Fibroblast of skin of right quadriceps (primary cell): ENCODE results near the gene TMEM225B.
"Not testable (repeated sequence)": the region's sequence is repeated elsewhere in the genome, so short reads cannot be mapped to it uniquely, and the experiment has no call there.

ENCODE experiments used
- DNase-seq: peaks from one replicate; pipeline ENCODE4 v3.0.0-alpha.2; 2013

The TMEM225B gene

DNA sequence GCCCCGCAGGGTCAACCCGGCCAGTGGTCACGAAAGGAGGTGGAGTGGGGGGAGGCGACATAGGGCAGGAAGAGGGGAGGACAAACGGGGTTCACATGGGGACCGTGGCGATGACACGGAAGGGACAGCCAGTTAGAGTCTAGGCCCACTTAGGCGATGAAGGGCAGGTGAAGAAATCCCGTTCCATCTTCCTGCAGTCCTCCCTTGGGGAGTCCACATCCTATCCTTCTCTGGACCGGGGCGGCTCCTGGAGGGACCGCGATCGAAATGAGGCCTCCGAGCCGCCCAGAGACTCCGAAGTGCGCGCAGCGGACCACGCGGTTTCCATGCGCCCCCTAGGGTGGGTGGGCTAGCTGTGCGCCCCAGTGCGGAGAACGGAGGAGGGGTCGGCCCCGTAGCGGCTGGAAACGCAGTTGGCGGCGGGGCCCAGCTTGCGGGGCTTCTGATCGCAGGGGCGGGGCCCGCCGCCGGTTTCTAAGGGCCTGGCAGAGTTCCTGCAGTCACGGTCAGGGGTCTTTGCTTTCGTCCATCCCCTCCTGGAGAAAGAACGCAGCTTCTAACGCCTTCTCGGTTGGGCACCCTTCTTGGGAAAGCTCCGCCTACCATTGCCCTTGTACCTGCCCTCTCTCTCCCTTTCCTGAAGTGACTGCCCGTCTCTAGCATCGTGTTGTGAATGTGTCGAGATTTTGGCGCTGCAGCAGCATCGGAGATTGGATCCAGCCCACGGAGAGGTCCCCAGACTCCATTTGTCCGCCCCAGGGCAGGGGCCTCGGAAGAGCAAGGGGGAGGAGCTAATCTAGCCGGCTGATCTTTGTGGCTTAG lies 17.9 kb upstream of the TMEM225B start:
- DNase-seq: peak; percentile 49

DNA sequence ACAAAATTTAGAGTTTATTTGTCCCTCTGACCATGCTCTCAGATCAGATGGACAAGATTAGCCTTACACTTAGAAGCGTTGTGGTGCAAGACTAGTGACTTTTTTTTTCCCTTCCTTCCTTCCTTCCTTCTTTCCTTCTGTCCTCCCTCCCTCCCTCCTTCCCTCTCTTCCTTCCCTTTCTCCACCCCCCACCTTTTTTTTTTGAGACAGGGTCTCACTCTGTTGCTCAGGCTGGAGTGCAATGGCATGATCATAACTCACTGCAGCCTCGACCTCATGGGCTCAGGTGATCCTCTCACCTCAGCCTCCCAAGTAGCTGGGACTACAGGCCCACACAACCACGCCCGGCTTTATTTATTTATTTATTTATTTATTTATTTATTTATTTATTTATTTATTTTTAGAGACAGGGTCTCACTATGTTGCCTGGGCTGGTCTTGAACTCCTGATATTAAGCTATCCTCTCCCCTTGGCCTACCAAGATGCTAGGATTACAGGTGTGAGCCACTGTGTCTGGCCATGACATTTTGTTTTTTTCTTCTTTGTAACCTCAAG lies 17.2 kb upstream of the TMEM225B start:
- DNase-seq: not testable (repeated sequence)

DNA sequence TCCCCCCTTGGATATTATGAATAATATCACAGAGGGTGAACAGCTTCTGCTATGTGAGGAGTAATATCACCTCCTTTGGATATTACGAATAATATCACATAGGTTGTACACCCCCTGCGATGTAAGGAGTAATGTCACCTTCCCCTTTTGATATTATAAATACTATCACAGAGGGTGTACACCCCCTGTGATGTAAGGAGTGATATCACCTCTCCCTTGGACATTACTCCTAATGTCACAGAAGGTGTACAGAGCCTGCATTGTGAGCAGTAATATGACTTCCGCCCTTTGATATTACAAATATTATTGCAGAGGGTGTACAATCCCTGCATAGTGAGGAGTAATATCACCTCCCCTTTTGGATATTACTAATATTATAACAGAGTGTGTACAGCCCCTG lies 9.2 kb upstream of the TMEM225B start:
- no peak for DNase-seq

DNA sequence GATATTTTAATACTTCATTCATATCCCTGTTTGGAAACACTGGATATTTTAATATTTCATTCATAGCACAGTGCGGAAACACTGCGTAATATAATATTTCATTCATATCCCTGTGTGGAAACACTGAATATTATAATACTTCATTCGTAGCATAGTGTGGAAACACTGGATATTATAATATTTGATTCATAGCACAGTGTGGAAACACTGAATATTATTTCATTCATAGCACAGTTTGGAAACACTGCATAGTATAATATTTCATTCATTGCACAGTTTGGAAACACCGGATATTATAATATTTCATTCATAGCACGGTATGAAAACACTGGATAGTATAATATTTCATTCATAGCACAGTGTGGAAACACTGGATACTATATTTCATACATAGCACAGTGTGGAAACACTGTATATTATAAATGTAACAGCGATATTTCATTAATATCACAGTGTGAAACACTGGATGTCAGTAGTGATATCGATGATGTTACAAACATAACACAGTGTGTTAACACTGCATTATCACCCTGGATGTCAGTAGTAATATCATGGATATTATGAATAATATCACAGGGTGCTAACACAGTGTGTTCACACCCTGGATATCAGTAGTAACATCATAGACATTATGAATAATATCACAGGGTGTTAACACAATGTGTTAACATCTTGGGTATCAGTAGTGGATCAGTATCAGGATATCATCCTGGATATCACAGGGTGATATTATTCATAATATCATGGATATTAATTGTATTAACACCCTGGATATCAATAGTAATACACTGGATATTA lies 2.9 kb upstream of the TMEM225B start:
- DNase-seq: no peak

DNA sequence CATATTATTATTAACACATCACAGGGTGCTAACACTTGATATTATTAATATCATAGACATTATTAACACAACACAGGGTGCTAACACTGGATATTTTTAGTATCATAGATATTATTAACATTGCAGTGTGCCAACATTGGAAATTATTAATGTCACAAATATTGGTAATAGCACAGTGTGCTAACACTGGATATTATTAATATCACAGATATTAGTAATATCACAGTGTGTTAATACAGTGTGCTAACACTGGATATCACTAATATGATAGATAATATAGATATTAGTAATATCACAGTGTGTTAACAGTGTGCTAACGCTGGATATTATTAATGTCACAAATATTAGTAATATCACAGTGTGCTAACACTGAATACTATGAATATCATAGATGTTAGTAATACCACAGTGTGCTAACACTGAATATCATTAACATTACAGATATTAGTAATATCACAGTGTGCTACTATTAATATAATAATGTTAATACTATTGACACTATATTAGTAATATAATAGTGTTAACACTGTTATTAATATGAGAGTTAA lies 1.6 kb upstream of the TMEM225B start:
- DNase-seq: no peak

DNA sequence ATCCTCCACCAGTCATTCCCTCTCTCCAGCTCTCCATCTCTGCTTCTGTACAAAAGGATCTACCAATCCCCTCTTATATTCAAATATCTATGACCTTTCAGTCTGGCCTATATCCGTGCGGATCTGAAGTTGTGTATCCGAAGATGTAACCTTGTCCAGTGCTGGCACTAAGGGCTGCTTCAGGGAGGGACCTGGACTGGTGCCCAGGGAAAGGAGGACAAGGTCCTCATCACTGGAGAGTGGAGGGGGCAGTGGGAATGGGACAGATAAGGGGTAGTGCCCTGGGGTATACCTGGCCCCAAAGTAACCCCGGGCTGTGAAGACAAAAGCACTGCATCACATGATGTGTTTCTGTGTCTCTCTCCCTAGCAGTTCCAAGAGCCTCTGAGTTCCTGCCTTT lies 1.8 kb downstream of the TMEM225B start:
- DNase-seq: no peak

DNA sequence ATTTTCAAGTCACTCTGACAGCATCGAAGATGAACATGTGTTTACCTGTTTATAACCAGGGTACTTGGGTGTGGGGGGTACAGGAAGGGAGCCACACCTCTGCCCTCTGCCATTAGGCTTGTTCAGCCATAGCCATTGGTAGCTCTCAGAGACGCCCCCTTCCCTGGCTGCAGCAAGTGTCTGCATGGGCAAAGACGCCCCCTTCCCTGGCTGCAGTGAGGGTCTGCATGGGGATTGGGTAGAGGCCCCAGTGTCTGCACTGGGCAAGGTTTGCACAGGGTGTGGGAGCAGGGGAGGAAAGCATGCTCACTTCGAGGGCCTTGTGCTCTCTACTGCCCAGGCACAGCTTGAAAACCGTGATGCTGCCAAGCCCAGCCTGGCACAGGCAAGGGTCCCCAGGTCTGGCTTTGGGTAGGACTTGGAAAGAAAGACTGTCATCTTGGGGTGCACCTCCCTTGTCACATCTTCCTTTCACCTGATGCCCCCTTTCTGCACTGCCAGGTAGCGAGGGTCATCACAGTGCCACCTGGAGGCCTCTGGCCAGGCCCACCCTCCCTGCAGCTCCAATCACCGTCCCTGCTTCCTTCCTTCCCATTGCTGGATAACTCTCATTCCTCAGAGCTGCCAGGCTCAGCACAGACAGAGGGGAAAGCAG lies 3.7 kb downstream of the TMEM225B start:
- no peak for DNase-seq

DNA sequence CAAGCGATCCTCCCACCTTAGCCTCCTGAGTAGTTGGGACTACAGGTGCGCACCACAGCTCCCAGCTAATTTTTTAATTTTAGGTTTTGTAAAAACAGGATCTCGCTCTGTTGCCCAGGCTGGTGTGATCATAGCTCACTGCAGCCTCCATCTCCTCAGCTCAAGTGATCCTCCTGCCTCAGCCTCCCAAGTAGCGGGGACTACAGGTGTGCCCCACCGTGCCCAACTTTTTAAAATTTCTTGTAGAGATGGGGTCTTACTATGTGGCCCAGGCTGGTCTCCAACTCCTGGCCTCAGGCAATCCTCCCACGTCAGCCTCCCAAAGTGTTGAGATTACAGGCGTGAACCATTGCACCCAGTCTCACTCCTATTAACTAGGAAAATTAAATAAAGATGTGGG lies 7.5 kb downstream of the TMEM225B start:
- no peak for DNase-seq

DNA sequence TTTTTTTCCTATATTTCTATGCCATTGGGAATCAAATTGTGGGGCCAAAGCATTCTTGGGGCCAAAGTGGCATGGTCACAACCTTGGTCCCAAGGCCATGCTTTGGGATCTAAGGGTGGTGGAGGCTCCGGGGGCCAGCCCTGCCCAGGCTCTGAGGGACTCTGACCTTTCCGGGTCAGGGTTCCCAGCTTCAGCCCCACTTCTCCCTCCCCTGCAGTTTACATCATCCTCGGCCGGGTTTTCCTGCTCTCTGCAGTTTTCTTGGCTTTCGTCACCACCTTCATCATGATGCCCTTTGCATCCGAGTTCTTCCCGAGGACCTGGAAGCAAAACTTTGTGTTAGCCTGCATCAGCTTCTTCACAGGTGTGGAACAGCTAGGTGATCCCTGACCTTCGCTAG lies 8.5 kb downstream of the TMEM225B start:
- no peak for DNase-seq

DNA sequence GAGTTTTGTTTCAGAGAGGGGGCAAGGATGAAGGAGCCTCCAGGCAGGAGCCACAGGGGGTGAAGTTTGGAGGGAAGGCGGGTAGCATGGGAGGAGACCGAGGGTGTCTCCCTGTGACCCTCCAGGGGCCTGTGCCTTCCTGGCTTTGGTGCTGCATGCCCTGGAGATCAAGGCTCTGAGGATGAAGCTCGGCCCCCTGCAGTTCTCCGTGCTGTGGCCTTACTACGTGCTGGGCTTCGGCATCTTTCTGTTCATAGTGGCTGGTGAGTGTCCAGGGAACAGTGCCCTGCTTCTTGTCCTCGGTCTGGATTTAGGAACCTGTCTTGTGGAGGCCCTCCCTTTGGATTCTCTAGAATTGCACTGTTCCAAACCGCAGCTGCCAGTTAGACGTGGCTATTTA lies 9.5 kb downstream of the TMEM225B start:
- no peak for DNase-seq

DNA sequence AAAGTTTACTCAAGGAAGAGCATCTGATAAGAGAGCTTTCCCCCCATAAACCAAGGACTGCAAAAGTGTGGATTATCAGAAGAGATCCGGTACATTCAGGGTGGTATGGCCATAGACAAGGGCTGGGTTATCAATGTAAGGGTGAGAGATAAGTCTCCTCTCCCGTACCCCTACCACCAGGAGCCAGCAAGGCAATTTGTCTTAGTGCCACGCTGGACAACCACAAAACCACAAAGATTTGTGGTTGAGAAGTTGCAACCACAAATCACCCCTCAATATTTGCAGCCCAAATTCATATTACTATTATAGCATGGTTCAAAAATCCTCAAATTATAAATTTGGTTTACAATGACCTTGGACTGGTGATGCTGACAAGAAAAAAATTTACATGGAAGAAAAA lies 16.4 kb downstream of the TMEM225B start:
- no peak for DNase-seq

DNA sequence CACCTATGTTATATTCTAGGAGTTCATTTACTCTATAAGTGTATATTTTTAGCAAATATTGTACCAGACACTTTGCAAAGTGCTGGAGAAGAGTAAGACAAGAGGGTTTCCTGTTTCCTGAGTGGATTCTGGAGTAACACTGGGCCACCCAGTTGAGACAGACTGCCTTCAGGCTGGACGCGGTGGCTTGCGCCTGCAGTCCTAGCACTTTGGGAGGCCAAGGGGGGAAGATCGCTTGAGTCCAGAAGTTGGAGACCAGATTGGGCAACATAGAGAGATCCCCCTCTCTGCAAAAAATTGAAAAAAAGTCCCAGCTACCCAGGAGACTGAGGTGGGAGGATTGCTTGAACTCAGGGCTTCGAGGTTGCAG lies 17.9 kb downstream of the TMEM225B start:
- no peak for DNase-seq

DNA sequence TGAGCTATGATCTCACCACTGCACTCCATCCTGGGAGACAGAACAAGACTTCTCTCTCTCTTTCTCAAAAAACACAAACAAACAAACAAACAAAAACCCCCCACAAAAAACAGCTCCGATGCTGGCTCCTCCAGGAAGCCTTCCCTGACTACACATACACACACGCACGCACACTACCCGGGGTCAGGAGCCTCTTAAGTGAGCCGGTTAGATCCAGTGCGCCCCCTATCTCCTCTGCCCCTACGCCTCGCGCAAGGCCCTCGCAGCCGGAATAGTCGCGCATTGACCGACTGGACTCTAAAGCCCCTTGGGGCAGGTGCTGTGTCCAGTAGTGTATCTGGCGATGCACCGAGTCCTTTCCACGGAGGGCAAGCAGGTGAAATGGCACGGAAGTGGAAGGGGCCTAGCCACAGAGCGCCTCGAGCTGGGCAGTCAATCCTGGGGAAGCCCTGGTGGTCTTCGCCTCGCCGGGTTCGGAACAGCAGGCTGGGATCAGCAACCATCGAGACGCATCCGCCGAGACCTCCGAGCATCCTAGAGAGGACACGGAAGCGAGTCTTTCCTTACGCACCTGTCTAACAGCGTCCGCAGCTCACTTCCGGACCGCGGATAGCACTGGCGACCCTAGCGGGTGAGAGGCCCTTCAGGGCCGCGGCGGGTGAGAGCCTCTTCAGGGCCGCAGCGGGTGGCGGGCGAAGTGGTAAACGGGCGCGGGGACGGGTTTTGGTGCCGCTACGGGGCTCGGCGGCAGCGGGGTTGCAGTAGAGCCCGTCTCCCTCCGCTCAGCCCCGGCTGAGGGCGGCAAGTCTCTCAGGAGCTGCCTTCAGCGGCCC lies 18.5 kb downstream of the TMEM225B start, which contains the start of gene ZSCAN25:
Gene ZSCAN25, plus strand, starts transcription at position 588 of the 833 bp plus-strand sequence. CDS start 2,661 bp downstream, outside the sequence.
- peak; percentile 92 for DNase-seq

DNA sequence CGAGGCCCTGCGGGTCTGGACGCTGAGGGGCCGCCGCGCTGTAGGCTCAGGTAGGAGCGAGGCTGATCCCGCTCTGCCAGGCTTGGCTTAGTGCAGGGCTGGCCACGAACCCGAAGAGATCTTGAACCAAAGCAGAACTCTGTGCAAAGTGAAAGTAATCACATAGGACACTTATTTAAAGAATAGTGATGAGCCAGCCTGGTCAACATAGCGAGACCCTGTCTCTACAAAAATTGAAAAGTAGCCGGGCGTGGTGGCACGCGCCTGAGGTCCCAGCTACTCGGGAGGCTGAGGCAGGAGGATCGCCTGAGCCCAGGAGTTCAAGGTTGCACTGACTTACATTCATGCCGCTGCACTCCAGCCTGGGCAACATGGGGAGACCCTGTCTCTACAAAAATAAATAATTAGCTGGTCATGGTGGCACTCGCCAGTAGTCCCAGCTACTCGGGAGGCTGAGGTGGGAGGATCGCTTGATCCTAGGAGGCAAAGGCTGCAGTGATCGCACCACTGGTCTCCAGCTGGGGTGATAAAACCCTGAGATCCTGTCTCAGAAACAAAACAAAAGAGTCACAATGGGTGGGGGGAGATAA lies 19.2 kb downstream of the TMEM225B start:
- DNase-seq: no peak

DNA sequence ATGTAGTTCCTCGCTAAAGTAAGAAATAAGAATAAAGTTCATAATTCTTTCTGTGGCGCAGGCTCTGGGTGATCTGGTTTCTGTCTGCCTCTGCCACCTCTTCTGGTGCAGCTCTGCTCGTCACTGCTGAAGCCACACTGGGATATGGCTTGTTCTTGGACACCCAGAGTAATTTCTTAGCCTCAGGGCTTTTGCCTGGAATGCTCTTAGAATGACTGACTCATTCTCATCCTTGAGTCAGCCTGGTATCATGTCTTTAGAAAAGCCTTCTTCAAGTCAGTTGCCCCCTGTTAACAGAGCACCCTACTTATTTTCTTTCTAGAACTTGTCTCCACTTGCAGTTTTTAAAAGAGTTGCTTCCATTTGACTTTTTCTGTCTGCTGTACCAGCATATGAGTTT lies 20.7 kb downstream of the TMEM225B start:
- peak; percentile 32 for DNase-seq

DNA sequence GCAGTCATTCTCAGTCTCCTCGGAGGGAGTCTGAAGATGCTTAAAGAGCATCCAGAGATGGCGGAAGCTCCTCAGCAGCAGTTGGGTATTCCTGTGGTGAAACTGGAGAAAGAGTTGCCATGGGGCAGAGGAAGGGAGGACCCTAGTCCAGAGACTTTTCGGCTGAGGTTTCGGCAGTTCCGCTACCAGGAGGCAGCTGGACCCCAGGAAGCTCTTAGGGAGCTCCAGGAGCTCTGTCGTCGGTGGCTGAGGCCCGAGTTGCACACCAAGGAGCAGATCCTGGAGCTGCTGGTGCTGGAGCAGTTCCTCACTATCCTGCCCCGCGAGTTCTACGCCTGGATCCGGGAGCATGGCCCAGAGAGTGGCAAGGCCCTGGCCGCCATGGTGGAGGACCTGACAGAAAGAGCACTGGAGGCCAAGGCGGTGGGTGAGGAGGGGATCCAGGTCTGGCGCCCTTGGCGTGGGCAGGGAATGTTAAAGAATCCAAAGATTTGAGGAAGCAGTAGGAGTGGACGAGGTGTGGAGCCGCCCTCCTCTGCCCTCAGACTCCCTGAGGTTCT lies 21.6 kb downstream of the TMEM225B start:
- no peak for DNase-seq

DNA sequence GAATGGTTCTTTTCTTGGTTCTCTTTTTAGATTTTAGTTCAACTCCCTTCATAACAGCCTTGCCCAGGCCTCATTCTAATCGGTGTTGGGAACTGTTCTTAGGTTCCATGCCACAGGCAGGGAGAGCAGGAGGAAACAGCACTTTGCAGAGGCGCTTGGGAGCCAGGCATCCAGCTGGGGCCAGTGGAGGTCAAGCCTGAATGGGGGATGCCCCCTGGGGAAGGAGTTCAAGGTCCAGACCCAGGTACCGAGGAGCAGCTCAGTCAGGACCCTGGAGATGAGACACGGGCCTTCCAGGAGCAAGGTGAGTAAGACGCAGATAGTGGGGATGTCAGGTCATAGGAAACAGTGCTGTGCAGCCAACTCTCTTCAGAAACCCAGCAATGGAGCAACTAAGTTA lies 23.2 kb downstream of the TMEM225B start:
- no peak for DNase-seq

DNA sequence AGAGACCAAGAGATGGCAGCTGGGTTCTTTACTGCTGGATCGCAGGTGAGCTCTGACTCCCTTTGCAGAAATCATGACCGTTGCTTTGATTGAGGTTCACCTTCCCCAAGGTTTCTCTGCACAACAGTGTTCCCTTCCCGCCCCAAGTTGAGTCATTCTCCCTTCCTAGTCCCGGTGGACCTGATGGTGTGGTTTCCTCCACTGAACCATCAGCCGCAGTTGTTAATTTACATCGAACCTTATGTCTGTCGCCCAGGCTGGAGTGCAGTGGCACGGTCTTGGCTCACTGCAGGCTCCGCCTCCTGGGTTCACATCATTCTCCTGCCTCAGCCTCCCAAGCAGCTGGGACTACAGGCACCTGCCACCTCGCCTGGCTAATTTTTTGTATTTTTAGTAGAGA lies 24.5 kb downstream of the TMEM225B start:
- DNase-seq: no peak

DNA sequence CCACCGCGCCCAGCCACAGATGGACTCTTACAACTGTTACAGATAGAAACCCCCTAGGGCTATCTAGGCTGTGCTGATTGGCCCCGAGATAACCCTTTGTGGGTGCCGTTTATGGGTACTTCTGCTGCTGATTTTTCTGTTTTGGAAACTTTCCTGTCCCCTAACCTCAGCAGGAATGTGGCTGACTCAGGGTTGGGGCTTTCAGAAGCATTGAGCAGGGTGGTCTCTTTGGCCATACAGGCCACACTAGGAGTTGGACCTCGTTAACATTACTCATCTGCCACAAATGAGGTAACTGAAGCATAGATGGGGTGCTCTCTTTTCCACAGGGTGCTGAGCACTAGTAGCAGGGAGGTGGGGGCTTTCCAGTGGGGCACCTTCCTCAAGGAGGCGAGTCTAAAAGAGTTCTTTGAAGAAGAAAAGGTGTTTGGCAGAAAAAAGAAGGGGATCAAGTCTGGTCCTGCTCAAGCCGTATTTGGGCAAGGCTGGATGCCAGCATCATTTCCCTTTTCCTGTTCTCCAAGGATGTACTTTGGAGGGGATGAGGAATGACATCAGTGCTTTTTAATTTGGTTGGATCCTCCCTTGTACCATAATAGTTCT lies 25.1 kb downstream of the TMEM225B start:
- no peak for DNase-seq

DNA sequence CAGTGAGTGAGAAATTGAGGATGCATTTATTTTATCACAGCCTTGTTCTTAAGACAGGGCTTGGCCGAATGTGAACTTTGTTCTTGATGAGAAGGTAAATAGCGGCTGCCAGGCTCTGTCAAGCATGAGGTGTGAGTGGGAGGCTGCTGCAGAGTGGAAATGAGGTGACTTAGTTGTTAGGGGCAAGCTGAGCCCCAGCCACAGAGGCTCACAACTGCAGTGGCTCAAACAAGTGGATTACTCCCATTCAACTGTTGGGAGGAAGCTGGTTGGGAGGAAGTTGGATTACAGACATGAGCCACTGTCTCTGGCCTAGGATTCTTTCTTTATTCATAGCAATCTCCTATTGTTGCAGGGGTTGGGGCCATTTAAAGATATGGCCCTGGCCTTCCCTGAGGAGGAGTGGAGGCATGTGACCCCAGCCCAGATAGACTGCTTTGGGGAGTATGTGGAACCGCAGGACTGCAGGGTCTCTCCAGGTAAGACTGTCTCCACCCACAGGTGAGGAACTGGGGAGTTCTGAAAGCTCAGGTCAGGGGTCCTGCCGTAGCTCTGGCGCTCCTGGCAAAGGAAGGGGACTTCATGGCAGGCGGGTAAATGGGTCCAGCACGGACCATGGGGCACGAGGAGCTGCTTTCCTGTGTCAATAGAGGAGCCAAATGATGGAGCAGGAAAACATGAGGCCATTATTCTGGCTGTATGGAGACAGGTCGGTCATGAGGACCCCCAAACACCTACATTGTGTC lies 25.8 kb downstream of the TMEM225B start:
- no peak for DNase-seq
